Liver (tissue), 3 donors: Measurements from ENCODE around the gene CDK17.

Experiments used
- CTCF ChIP-seq: fragments of 150-350 bp; IDR thresholded peaks from 2 replicates; pipeline ENCODE4 v1.5.1; 2017; ENCODE audit warnings: improper control_type of control experiment, low read depth, low read length; ENCODE audit not compliant: missing input control
- FOXA1 ChIP-seq: IDR thresholded peaks from 2 replicates; pipeline ENCODE4 v1.6.1; 2016; ENCODE audit warnings: antibody characterized with exemption
- JUND ChIP-seq, 2 donors: IDR thresholded peaks; 2 replicates each; pipeline ENCODE4 v1.6.1; 2016; ENCODE audit warnings: antibody characterized with exemption in 2 of 2
- MAX ChIP-seq: IDR thresholded peaks from 2 replicates; pipeline ENCODE4 v1.6.1; 2016; ENCODE audit warnings: antibody characterized with exemption
- RAD21 ChIP-seq, 2 donors: IDR thresholded peaks; 2 replicates each; pipeline ENCODE4 v1.6.1; 2016; ENCODE audit warnings: antibody characterized with exemption in 2 of 2, mild to moderate bottlenecking in 2 of 2
- REST ChIP-seq: IDR thresholded peaks from 2 replicates; pipeline ENCODE4 v1.6.1; 2016; ENCODE audit warnings: antibody characterized with exemption, mild to moderate bottlenecking
- RXRA ChIP-seq, 2 donors: IDR thresholded peaks; 2 replicates each; pipeline ENCODE4 v1.6.1; 2017 to 2018; ENCODE audit warnings: antibody characterized with exemption in 2 of 2, mild to moderate bottlenecking in 1 of 2
- YY1 ChIP-seq: IDR thresholded peaks from 2 replicates; pipeline ENCODE4 v1.6.1; 2016; ENCODE audit warnings: antibody characterized with exemption, mild to moderate bottlenecking
- ZBTB33 ChIP-seq: IDR thresholded peaks from 2 replicates; pipeline ENCODE4 v1.6.1; 2016; ENCODE audit warnings: antibody characterized with exemption
- donor health status: healthy.
- donor health status: healthy.

- TF ChIP-seq REST (no peak), CTCF (no peak), YY1 (no peak), FOXA1 (no peak), RXRA (IDR thresholded peaks at IDR 0.05) (no peak), RAD21 (IDR thresholded peaks at IDR 0.05) (no peak), JUND (IDR thresholded peaks at IDR 0.05) (no peak), MAX (no peak), ZBTB33 (no peak)
These were observed 48.1 kb upstream of the CDK17 start for GRCh38 chr12:96448300-96448699.
